H1 (cell line): ENCODE results near the gene A4GALT. TPM values are rescaled to one million over a fixed set of nuclear protein-coding genes. Genes with fewer than 3 reads are reported as not detected.

ENCODE experiments used
- ASH2L ChIP-seq: fragments of 200-600, 300-600 bp; sonication (generic); IDR thresholded peaks from one replicate; pipeline ENCODE4 v1.7.1; 2017; ENCODE audit warnings: low read length
- CHD2 ChIP-seq: IDR thresholded peaks from 2 replicates; pipeline ENCODE4 v1.6.1; 2012; ENCODE audit warnings: low read length, improper control_type of control experiment
- CHD7 ChIP-seq: fragments of 300-600 bp; sonication (generic); IDR thresholded peaks from 2 replicates; pipeline ENCODE4 v1.7.1; 2012; ENCODE audit warnings: low read length, moderate library complexity, mild to moderate bottlenecking, inconsistent platforms; ENCODE audit not compliant: insufficient replicate concordance
- CTCF ChIP-seq, 3 experiments: IDR thresholded peaks; 1 replicate in 2 of 3; 2 replicates in 1 of 3; pipeline versions ENCODE4 v1.5.1 to v1.6.1; 2011; ENCODE audit warnings: low read length in 3 of 3, mild to moderate bottlenecking in 3 of 3, inconsistent platforms in 2 of 3, low read depth in 1 of 3, moderate library complexity in 1 of 3; ENCODE audit not compliant: insufficient read depth in 1 of 3; ENCODE audit errors: control extremely low read depth in 1 of 3
- KDM1A ChIP-seq: fragments of 200-600, 300-600 bp; sonication (generic); IDR thresholded peaks from 2 replicates; pipeline ENCODE4 v1.7.1; 2016; ENCODE audit warnings: mild to moderate bottlenecking, low read length, borderline replicate concordance
- KDM4A ChIP-seq: IDR thresholded peaks from one replicate; pipeline ENCODE4 v1.7.1; 2012; ENCODE audit warnings: low read depth, mild to moderate bottlenecking, moderate library complexity, low read length, inconsistent platforms; ENCODE audit not compliant: severe bottlenecking
- KDM5A ChIP-seq: fragments of 200-600 bp; IDR thresholded peaks from 2 replicates; pipeline ENCODE4 v1.7.1; 2012; ENCODE audit warnings: mild to moderate bottlenecking, low read length, inconsistent platforms, mixed read lengths
- RAD21 ChIP-seq, 2 experiments: IDR thresholded peaks in 1 of 2; conservative IDR thresholded peaks in 1 of 2; 2 replicates each; pipeline ENCODE4 v1.6.1; 2011; ENCODE audit warnings: low read depth in 2 of 2, low read length in 2 of 2, improper control_type of control experiment in 1 of 2, inconsistent platforms in 1 of 2, mild to moderate bottlenecking in 1 of 2, moderate library complexity in 1 of 2
- RFX5 ChIP-seq: IDR thresholded peaks from 2 replicates; pipeline ENCODE4 v1.6.1; 2011; ENCODE audit warnings: low read depth, low read length, improper control_type of control experiment, borderline replicate concordance
- polyA plus RNA-seq, 7 experiments: library from polyadenylated mRNA; depleted of rRNA in 3 of 7; stranded (reverse) in 5 of 7; unstranded in 2 of 7; fragments of >200 nt in 5 of 7; fragments of 200-250 nt in 2 of 7; gene quantifications; 1 replicate in 5 of 7; 2 replicates in 1 of 7; 4 replicates in 1 of 7; pipeline versions ENCODE4 v1.2.1 to v1.2.3, GENCODE V29; 2011 to 2013; ENCODE audit warnings: missing spikeins in 2 of 7, mixed read lengths in 2 of 7
- total RNA-seq: library from RNA; stranded (reverse); fragmentation: NEBNext Ultra II Directional; extraction: Animal tissue kit (Norgen Biotek cat#: 25700); gene quantifications from 2 replicates; pipeline ENCODE4 v1.2.1, GENCODE V29; 2021

The A4GALT gene
- total and polyA plus RNA-seq, 2 of the 8 experiments (the other 6 are each of a cell fraction or from before 2014, with no cell fraction given), result 7.2 to 13.8 TPM

DNA sequence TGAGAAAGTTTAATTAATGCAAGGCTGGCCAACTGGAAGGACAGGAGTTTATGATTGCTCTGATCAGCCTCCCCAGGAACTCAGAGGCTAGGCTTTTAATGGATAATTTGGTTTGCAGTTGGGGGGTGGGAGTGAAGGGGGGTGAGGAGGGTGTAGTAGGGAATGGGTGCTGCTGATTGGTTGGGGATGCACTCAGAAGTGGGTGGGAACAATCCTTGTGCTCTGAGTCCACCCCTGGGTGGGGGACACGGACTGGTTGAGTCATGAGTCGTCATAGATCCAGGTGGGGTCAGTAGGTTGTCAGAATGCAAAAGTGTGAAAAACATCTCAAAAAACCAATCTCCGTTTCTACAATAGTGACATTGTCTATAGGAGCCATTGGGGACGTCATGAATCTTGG is 50.6 kb downstream of the A4GALT start (continued):
- TF ChIP-seq CHD7 (no peak), KDM4A (no peak), RFX5 (no peak), KDM5A (no peak), RAD21 (IDR thresholded peaks at IDR 0.05 in 1 of 2, conservative IDR thresholded peaks at IDR 0.05 in 1 of 2; ENCODE audit: low read depth in 2 of 2, low read length in 2 of 2) (no peak), CHD2 (no peak), CTCF (IDR thresholded peaks at IDR 0.05; ENCODE audit: control extremely low read depth in 1 of 3, insufficient read depth in 1 of 3, low read depth in 1 of 3, low read length in 3 of 3) (no peak), ASH2L (no peak), KDM1A (no peak)
